Endothelial cell of umbilical vein (primary cell): ENCODE data around the gene KCNN3. TPM values are rescaled to one million over a fixed set of nuclear protein-coding genes. Genes with fewer than 3 reads are reported as not detected.

Source experiments
- BruUV-seq: library from RNA; stranded (reverse); fragments of 400-500 nt; replicated peaks from 2 replicates; lab custom pipeline; 2021; lab: Mats Ljungman, UMichigan
- CTCF ChIA-PET: fragments of 300-600, 350-600 bp; sonication (Branson Sonifier 250); formaldehyde crosslinking; loops from one replicate; lab custom pipeline; 2021; ENCODE audit warnings: antibody characterized with exemption, inconsistent platforms; lab: Charles Lee
- POLR2A ChIA-PET: fragments of 300-600, 350-600 bp; sonication (Branson Sonifier 250); formaldehyde crosslinking; loops from one replicate; lab custom pipeline; 2021; ENCODE audit warnings: antibody characterized with exemption, inconsistent platforms; lab: Charles Lee
- DNase-seq: peaks from one replicate; pipeline ENCODE4 v3.0.0-alpha.2; 2011; ENCODE audit warnings: low read depth, low spot score
- FAIRE-seq: peaks from 2 replicates; lab custom pipeline; 2011; peaks lifted over from hg19 to GRCh38; lab: Jason Lieb, UNC
- H2AFZ ChIP-seq: 2 replicates; pipeline ENCODE4 v1.6.0; 2012; ENCODE audit warnings: low read depth, low read length, control low read depth, inconsistent platforms
- H3K27ac ChIP-seq: 2 replicates; pipeline ENCODE4 v1.5.1; 2011; ENCODE audit warnings: low read depth, mild to moderate bottlenecking, control low read depth, low read length, moderate library complexity; ENCODE audit not compliant: insufficient read depth
- H3K27me3 ChIP-seq, 2 experiments: 2 replicates each; pipeline versions ENCODE4 v1.6.0 to v1.6.1; 2011; ENCODE audit warnings: low read length in 2 of 2, mixed read lengths in 1 of 2; ENCODE audit not compliant: control insufficient read depth in 2 of 2, insufficient read depth in 2 of 2
- H3K36me3 ChIP-seq, 2 experiments: 2 replicates in 1 of 2; 3 replicates in 1 of 2; pipeline ENCODE4 v1.5.1; 2011; ENCODE audit warnings: low read length in 2 of 2, mild to moderate bottlenecking in 1 of 2, moderate library complexity in 1 of 2; ENCODE audit not compliant: control insufficient read depth in 2 of 2, insufficient read depth in 2 of 2; ENCODE audit errors: extremely low read depth in 1 of 2
- H3K4me1 ChIP-seq: 3 replicates; pipeline ENCODE4 v1.5.1; 2011; ENCODE audit warnings: mild to moderate bottlenecking, low read length; ENCODE audit not compliant: control insufficient read depth, insufficient read depth; ENCODE audit errors: extremely low read depth
- H3K4me2 ChIP-seq: 2 replicates; pipeline ENCODE4 v1.6.1; 2011; ENCODE audit warnings: low read length, control low read depth, mixed read lengths; ENCODE audit not compliant: insufficient read depth
- H3K4me3 ChIP-seq, 3 experiments: fragments of 200-600 bp in 1 of 3; sonication (generic), shearing (Covaris generic) in 1 of 3; replicated peaks in 1 of 3; 2 replicates each; pipeline ENCODE4 v1.5.1; 2011 to 2016; ENCODE audit warnings: control low read depth in 3 of 3, low read length in 3 of 3, mild to moderate bottlenecking in 2 of 3, inconsistent platforms in 1 of 3, low read depth in 1 of 3, moderate library complexity in 1 of 3; ENCODE audit not compliant: insufficient read depth in 1 of 3
- H3K79me2 ChIP-seq: 2 replicates; pipeline ENCODE4 v1.6.0; 2012; ENCODE audit warnings: low read length, inconsistent platforms; ENCODE audit not compliant: control insufficient read depth, insufficient read depth
- H3K9ac ChIP-seq: replicated peaks from 2 replicates; pipeline ENCODE3; 2011; ENCODE audit warnings: low read length, control low read depth; ENCODE audit not compliant: insufficient read depth; ENCODE audit errors: extremely low read depth
- H3K9me1 ChIP-seq: replicated peaks from 3 replicates; pipeline ENCODE4 v1.6.0; 2011; ENCODE audit warnings: mild to moderate bottlenecking, low read length; ENCODE audit not compliant: control insufficient read depth, insufficient read depth; ENCODE audit errors: extremely low read depth
- H3K9me3 ChIP-seq: replicated peaks from 2 replicates; pipeline ENCODE4 v1.5.1; 2012; ENCODE audit warnings: low read length, inconsistent platforms; ENCODE audit not compliant: control insufficient read depth, insufficient read depth
- H4K20me1 ChIP-seq: replicated peaks from 2 replicates; pipeline ENCODE3; 2011; ENCODE audit warnings: mild to moderate bottlenecking, low read length; ENCODE audit not compliant: control insufficient read depth, insufficient read depth; ENCODE audit errors: extremely low read depth
- CTCF ChIP-seq, 2 donors: IDR thresholded peaks; 1 replicate in 1 of 2; 2 replicates in 1 of 2; pipeline ENCODE4 v1.5.1; 2011; ENCODE audit warnings: low read length in 2 of 2, mild to moderate bottlenecking in 2 of 2, moderate library complexity in 2 of 2, control low read depth in 1 of 2, inconsistent platforms in 1 of 2, low read depth in 1 of 2; ENCODE audit not compliant: insufficient read depth in 1 of 2; ENCODE audit errors: extremely low read depth in 1 of 2
- EZH2 ChIP-seq: IDR thresholded peaks from 2 replicates; pipeline ENCODE4 v1.6.1; 2012; ENCODE audit warnings: borderline replicate concordance, low read depth, mild to moderate bottlenecking, moderate library complexity, low read length, inconsistent platforms; ENCODE audit not compliant: severe bottlenecking
- FOS ChIP-seq: IDR thresholded peaks from 2 replicates; pipeline ENCODE4 v1.6.1; 2011; ENCODE audit warnings: mild to moderate bottlenecking, low read length, moderate library complexity, borderline replicate concordance; ENCODE audit not compliant: insufficient read depth
- GATA2 ChIP-seq: IDR thresholded peaks from 2 replicates; pipeline ENCODE4 v1.7.0; 2011; ENCODE audit warnings: low read depth, mild to moderate bottlenecking, moderate library complexity, mixed read lengths, low read length; ENCODE audit not compliant: insufficient read length, insufficient read depth
- JUN ChIP-seq: IDR thresholded peaks from 2 replicates; pipeline ENCODE4 v1.6.1; 2011; ENCODE audit warnings: borderline replicate concordance, low read depth; ENCODE audit not compliant: insufficient read length, insufficient read depth
- MAX ChIP-seq: IDR thresholded peaks from 2 replicates; pipeline ENCODE4 v1.6.1; 2011; ENCODE audit not compliant: insufficient read depth, insufficient read length
- MYC ChIP-seq: IDR thresholded peaks from one replicate; pipeline ENCODE4 v1.6.1; 2011; ENCODE audit warnings: mild to moderate bottlenecking, low read depth, low read length
- POLR2A ChIP-seq: IDR thresholded peaks from 2 replicates; pipeline ENCODE4 v1.6.1; 2012; ENCODE audit warnings: low read depth, mild to moderate bottlenecking, control low read depth, low read length
- POLR2AphosphoS5 ChIP-seq: IDR thresholded peaks from 2 replicates; pipeline ENCODE4 v1.6.1; 2012; ENCODE audit warnings: low read depth, mild to moderate bottlenecking, control low read depth, low read length, moderate library complexity; ENCODE audit not compliant: insufficient read depth
- dilution Hi-C: fragments of 300-500 bp; cut with MboI; formaldehyde crosslinking; loops from one replicate; pipeline ENCODE4 v1.15.0; 2019; ENCODE audit warnings: low sequenced_read_pairs; ENCODE audit not compliant: extremely low pct_ligation_motif_present
- intact Hi-C: fragments of 100-400 bp; cut with micrococcal nuclease; formaldehyde crosslinking; loops from one replicate; pipeline ENCODE4 v1.10.0; 2022
- polyA plus RNA-seq, 4 experiments: library from polyadenylated mRNA; depleted of rRNA in 3 of 4; stranded (reverse) in 3 of 4; unstranded in 1 of 4; fragments of >200 nt; gene quantifications; 2 replicates each; pipeline versions ENCODE4 v1.2.1 to v1.2.3, GENCODE V29; 2011 to 2012; ENCODE audit warnings: missing spikeins in 1 of 4
- total RNA-seq: library from RNA; stranded (reverse); gene quantifications from 2 replicates; pipeline ENCODE4 v1.2.3, GENCODE V29; 2021

Gene KCNN3
- total and polyA plus RNA-seq, 2 donors (not counting 3 experiments of a cell fraction or from before 2014, with no cell fraction given) = 0.91 to 1.1 TPM

GRCh38 chr1:154845879-154846278, 24.2 kb downstream of the KCNN3 start:
- intact Hi-C loops (no loop called here), dilution Hi-C loops (no loop called here)
- TF ChIP-seq POLR2A = no peak
- no peak for TF ChIP-seq EZH2
- no peak for TF ChIP-seq GATA2
- TF ChIP-seq MAX = no peak
- TF ChIP-seq JUN = no peak
- TF ChIP-seq CTCF (IDR thresholded peaks at IDR 0.05; ENCODE audit: extremely low read depth in 1 of 2, insufficient read depth in 1 of 2, low read depth in 1 of 2, low read length in 2 of 2) = no peak
- TF ChIP-seq MYC = no peak
- no peak for TF ChIP-seq FOS
- no peak for TF ChIP-seq POLR2AphosphoS5
- Histone ChIP-seq H4K20me1 (no peaks in the 10 kb centered on the region), H3K9me1 (no peaks in the 10 kb centered on the region), H3K27me3 (peaks cover 3 to 8% of the 10 kb centered on the region in 2 experiments), H3K4me3 (no peak overlapping the region), H3K4me2 (no peak overlapping the region), H3K79me2 (no peaks in the 10 kb centered on the region), H3K9ac (no peak overlapping the region), H3K9me3 (no peaks in the 10 kb centered on the region), H3K36me3 (no peaks in the 10 kb centered on the region), H2AFZ (no peak overlapping the region), H3K27ac (no peak overlapping the region), H3K4me1 (peaks cover 1% of the 10 kb centered on the region)
- FAIRE-seq = no peak
- ChIA-PET CTCF (no interaction called here), POLR2A (no interaction called here)
- no TSS peak for BruUV-seq
- no peak for DNase-seq
